Psoas muscle (tissue), 8 donors: ENCODE results near the gene HSD17B1. TPM values are rescaled to one million over a fixed set of nuclear protein-coding genes. Genes with fewer than 3 reads are reported as not detected.

Source experiments
- ATAC-seq, 4 donors: fragments of 200-7000 bp; cut with Tn5 transposase; one replicate each; pipeline ENCODE4 v1.9.1; 2020; ENCODE audit warnings: moderate library complexity in 3 of 4, mild to moderate bottlenecking in 2 of 4
- DNase-seq, 2 donors: peaks; one replicate each; pipeline ENCODE4 v3.0.0-alpha.2; 2020
- H3K27ac ChIP-seq: fragments of 200-600 bp; one replicate; pipeline ENCODE4 v1.8.0; 2022
- H3K27me3 ChIP-seq, 3 donors: fragments of 200-600 bp in 1 of 3; one replicate each; pipeline versions ENCODE4 v1.6.1 to v1.8.0; 2013 to 2022; ENCODE audit warnings: low read length in 2 of 3, mild to moderate bottlenecking in 2 of 3, moderate library complexity in 1 of 3; ENCODE audit not compliant: insufficient read depth in 3 of 3
- H3K36me3 ChIP-seq, 2 donors: fragments of 200-600 bp in 1 of 2; one replicate each; pipeline versions ENCODE4 v1.6.1 to v1.8.0; 2013 to 2022; ENCODE audit warnings: low read depth in 1 of 2, mild to moderate bottlenecking in 1 of 2, moderate library complexity in 1 of 2; ENCODE audit not compliant: insufficient read depth in 1 of 2
- H3K4me1 ChIP-seq: fragments of 200-600 bp; one replicate; pipeline ENCODE4 v1.8.0; 2022
- H3K4me3 ChIP-seq: fragments of 200-600 bp; one replicate; pipeline ENCODE4 v1.8.0; 2022; ENCODE audit warnings: mild to moderate bottlenecking
- H3K9me3 ChIP-seq: fragments of 200-600 bp; one replicate; pipeline ENCODE4 v1.8.0; 2022
- WGBS, 3 donors: extraction: QIAGEN DNeasy Blood & Tissue Kit; methylation state at CpG; one replicate each; pipeline versions ENCODE4 v1.1.6 to v1.1.7; 2013; 5-methylcytosine and 5-hydroxymethylcytosine counted together
- intact Hi-C, 2 donors: fragments of 100-400 bp; cut with DNase I; formaldehyde crosslinking; loops; one replicate each; pipeline versions ENCODE4 v1.11.0 to v1.14.2; 2022
- polyA plus RNA-seq, 3 donors: library from polyadenylated mRNA; stranded (reverse); fragments of 200-250 nt; gene quantifications; one replicate each; pipeline ENCODE4 v1.2.3, GENCODE V29; 2013
- total RNA-seq, 4 donors: library from RNA; stranded (reverse); fragmentation: NEBNext Ultra II Directional in 2 of 4; extraction: Animal tissue kit (Norgen Biotek cat#: 25700) in 2 of 4; gene quantifications; one replicate each; pipeline versions ENCODE4 v1.2.1 to v1.2.4, GENCODE V29; 2021 to 2023
- TF ChIP-seq, protein P1 (sequence below): fragments of 200-600 bp; IDR thresholded peaks from one replicate; pipeline ENCODE4 v1.8.0; 2022; ENCODE audit warnings: antibody characterized with exemption
- donor health status: healthy with polysubstance abuse.
- donor health status: DM: no; HTN: no; CAD: no; lungs with moderate emphysema.
- donor health status: Bipolar disorder and iron deficiency.
- donor health status: healthy.
- donor health status: DM: yes; HTN: yes; CAD: no.
- donor health status: DM: no; HTN: no; CAD: no.
- donor health status: DM: no; HTN: no; CAD: no.
- donor health status: DM: yes; HTN: yes; CAD: no.

The HSD17B1 gene
- total and polyA plus RNA-seq, 7 donors = 0.54 to 2.1 (median 1.2) TPM

DNA sequence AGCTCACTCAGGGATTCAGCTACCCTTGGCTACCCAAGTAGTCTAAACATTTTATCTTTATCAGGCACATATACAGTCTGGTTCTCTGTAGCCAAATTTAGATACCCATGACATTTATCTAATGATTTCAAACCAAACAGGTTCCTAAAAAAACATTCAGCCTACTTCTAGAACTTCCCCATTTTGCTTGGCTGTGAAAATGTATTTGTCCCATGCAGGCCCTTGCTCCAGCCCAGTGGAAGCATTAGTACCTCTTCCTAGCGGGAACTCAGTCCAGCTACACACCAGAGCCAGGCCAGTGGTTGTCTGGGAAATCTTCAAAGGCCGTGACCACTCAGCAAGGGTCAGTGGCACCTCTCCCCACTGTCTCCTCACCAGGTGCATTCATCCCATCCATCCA is 42.9 kb upstream of the HSD17B1 start:
- TF ChIP-seq, protein P1, sequence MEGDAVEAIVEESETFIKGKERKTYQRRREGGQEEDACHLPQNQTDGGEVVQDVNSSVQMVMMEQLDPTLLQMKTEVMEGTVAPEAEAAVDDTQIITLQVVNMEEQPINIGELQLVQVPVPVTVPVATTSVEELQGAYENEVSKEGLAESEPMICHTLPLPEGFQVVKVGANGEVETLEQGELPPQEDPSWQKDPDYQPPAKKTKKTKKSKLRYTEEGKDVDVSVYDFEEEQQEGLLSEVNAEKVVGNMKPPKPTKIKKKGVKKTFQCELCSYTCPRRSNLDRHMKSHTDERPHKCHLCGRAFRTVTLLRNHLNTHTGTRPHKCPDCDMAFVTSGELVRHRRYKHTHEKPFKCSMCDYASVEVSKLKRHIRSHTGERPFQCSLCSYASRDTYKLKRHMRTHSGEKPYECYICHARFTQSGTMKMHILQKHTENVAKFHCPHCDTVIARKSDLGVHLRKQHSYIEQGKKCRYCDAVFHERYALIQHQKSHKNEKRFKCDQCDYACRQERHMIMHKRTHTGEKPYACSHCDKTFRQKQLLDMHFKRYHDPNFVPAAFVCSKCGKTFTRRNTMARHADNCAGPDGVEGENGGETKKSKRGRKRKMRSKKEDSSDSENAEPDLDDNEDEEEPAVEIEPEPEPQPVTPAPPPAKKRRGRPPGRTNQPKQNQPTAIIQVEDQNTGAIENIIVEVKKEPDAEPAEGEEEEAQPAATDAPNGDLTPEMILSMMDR = no peak
- no peaks in the 10 kb centered on the region for H3K9me3 ChIP-seq
- no peak overlapping the region for H3K4me3 ChIP-seq
- H3K4me1 ChIP-seq = no peaks in the 10 kb centered on the region
- DNase-seq (no peak), ATAC-seq (no peak)
- H3K27me3 ChIP-seq = no peaks in the 10 kb centered on the region
- intact Hi-C loops = loop anchor here (5.0 to 10.0 kb wide), 3 partner anchors 38 to 195 kb away; no protein-coding TSS in a partner anchor
- H3K27ac ChIP-seq = no peak overlapping the region
- H3K36me3 ChIP-seq = peaks cover 15 to 99% of the 10 kb centered on the region in 2 donors
- WGBS, 3 donors = 92 to 97% (median 95%) methylated on average over 2 of the region's 2 CpGs

GRCh38 chr17:42512246-42512645 is 40.5 kb upstream of the HSD17B1 start:
- WGBS, 3 donors = 74 to 79% (median 79%) methylated on average over 9 of the region's 9 CpGs
- intact Hi-C loops = loop anchor here (5.0 kb wide), 2 partner anchors 40 to 45 kb away; no protein-coding TSS in a partner anchor
- TF ChIP-seq, protein P1 = no peak
- peak overlapping the region; percentile 37 for H3K27ac ChIP-seq
- DNase-seq (no peak), ATAC-seq (no peak)
- no peaks in the 10 kb centered on the region for H3K27me3 ChIP-seq
- no peaks in the 10 kb centered on the region for H3K9me3 ChIP-seq
- peaks cover 14 to 97% of the 10 kb centered on the region in 2 donors for H3K36me3 ChIP-seq
- no peak overlapping the region for H3K4me3 ChIP-seq
- H3K4me1 ChIP-seq = peaks cover 10% of the 10 kb centered on the region

GRCh38 chr17:42512733-42513251 is 39.9 kb upstream of the HSD17B1 start:
- Histone ChIP-seq H3K9me3 (no peaks in the 10 kb centered on the region), H3K4me3 (no peak overlapping the region), H3K36me3 (peaks cover 12 to 96% of the 10 kb centered on the region in 2 donors), H3K27me3 (no peaks in the 10 kb centered on the region), H3K4me1 (peaks cover 14% of the 10 kb centered on the region), H3K27ac (peak overlapping the region; percentile 42)
- 70 to 75% (median 74%) methylated on average over 6 of the region's 6 CpGs for WGBS, 3 donors
- ATAC-seq (no peak), DNase-seq (no peak)
- intact Hi-C loops = loop anchor here (5.0 kb wide), 2 partner anchors 40 to 45 kb away; no protein-coding TSS in a partner anchor
- TF ChIP-seq, protein P1 = no peak

DNA sequence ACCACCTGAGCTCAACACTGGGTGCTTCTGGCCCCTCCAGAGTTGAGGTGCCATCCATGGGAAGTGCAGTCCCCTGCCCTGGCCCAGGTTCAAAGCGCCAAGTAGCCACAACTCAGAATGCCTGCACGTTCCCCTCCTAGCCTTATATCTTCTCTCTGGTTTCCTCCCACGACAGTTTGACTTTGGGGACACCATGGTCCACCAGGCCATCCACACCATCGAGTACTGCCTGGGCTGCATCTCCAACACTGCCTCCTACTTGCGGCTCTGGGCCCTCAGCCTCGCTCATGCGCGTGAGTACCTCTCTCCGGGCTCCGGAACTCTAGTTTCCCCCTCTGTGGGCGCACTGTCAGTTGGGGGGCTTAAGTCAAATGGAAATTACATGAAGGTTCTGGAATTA is 39.0 kb upstream of the HSD17B1 start:
- Histone ChIP-seq H3K27me3 (no peaks in the 10 kb centered on the region), H3K4me3 (no peak overlapping the region), H3K27ac (peak overlapping the region; percentile 42), H3K9me3 (no peaks in the 10 kb centered on the region), H3K36me3 (peaks cover 10 to 87% of the 10 kb centered on the region in 2 donors), H3K4me1 (peaks cover 23% of the 10 kb centered on the region)
- DNase-seq (no peak), ATAC-seq (no peak)
- WGBS, 3 donors = 95 to 96% (median 95%) methylated on average over 11 of the region's 11 CpGs
- intact Hi-C loops = loop anchor here (5.0 kb wide), 2 partner anchors 41 to 46 kb away; no protein-coding TSS in a partner anchor
- TF ChIP-seq, protein P1 = no peak
